GM12891 (cell line): ENCODE data around the gene TATDN2.

Experiments used
- POLR2A ChIP-seq: IDR thresholded peaks from 2 replicates; pipeline ENCODE4 v1.6.1; 2011; ENCODE audit warnings: low read depth, low read length, control low read depth
- POLR2AphosphoS5 ChIP-seq: IDR thresholded peaks from 2 replicates; pipeline ENCODE4 v1.6.1; 2011; ENCODE audit warnings: low read depth, low read length, control low read depth
- TAF1 ChIP-seq: IDR thresholded peaks from 2 replicates; pipeline ENCODE4 v1.6.1; 2011; ENCODE audit warnings: low read depth, low read length, control low read depth

GRCh38 chr3:10317961-10318350 lies 69.7 kb downstream of the TATDN2 start:
- no peak for TF ChIP-seq TAF1
- no peak for TF ChIP-seq POLR2AphosphoS5
- TF ChIP-seq POLR2A: no peak
